ENCODE data around the gene SEMA5A.

The SEMA5A gene

GRCh38 chr5:9494301-9494700 lies 51.6 kb downstream of the SEMA5A start:
- DNase-seq (ENCODE audit: insufficient read length, low spot score) (no peak), FAIRE-seq (no peak)
- TF ChIP-seq CTCF (IDR thresholded peaks at IDR 0.05; ENCODE audit: insufficient read depth, missing control alignments): no peak

DNA sequence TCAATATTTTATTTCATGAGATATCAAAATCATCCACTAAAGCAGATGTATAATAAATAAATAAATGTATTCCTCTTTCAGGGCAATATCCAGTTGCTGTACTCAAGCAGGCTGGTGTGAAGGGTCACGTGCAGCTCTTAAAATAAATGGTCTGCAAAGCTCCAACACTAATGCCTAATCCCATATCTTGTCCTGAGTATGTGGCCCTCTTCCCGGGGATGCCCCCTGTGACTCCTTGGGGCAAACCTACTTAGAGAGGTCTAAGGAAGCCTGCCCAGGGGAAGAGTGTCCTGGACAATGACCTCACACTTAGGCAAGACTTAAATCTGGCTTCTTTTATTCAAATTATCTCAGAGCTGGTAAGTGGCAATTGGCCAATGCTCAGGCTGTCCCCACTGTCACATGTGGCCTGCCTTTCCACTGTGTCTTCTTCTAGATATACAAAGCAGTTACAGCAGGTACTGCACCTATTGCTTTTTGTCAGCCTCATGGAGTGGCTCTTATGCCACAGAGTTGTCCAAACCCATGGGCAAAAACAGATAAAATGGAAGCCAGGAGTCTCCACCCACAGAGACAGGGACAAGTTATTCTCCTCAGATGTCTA lies 55.3 kb downstream of the SEMA5A start:
- TF ChIP-seq CTCF (IDR thresholded peaks at IDR 0.05; ENCODE audit: insufficient read depth, missing control alignments): no peak
- DNase-seq (ENCODE audit: insufficient read length, low spot score): no peak
- FAIRE-seq: no peak

DNA sequence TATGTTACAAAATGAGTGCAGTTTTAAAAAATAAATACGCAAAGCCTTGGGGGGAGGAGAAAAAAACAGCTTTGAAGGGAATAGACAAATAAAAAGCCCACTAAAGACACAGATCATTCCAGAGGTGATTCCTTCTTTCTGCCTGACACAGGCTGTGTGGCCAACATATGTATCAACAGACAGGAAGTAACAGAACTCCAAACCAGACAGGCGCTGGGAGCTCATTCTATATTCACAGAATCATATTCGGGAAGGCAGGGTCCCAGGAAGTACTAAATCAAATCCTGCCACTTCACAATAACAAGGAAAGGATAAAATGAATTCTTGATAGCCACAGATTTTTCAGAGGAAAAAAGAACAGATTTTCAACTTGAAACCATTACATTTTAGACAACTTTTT lies 62.1 kb downstream of the SEMA5A start:
- FAIRE-seq (no peak), DNase-seq (ENCODE audit: insufficient read length, low spot score) (no peak)
- TF ChIP-seq CTCF (IDR thresholded peaks at IDR 0.05; ENCODE audit: insufficient read depth, missing control alignments): no peak

GRCh38 chr5:9483243-9483642 lies 62.6 kb downstream of the SEMA5A start:
- DNase-seq (ENCODE audit: insufficient read length, low spot score) (no peak), FAIRE-seq (no peak)
- TF ChIP-seq CTCF (IDR thresholded peaks at IDR 0.05; ENCODE audit: insufficient read depth, missing control alignments): no peak

DNA sequence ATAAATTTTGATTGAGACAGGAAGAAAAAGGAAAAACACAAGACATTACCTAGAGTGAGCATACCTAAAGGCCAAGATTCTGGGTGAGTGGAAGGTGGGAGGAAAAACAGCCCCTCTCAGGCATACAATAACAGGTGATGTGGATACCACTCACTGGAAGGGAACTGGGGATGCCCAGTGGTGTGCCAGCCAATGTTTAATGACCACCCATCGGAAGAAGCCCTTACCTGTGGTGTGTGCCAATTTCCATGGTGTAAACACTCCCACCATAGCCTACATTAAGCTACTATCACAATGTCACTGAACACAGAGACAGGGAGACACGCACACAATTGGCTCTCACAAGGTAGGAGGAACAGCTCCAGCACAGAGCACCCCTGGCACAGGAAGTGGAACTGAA lies 63.5 kb downstream of the SEMA5A start:
- TF ChIP-seq CTCF (IDR thresholded peaks at IDR 0.05; ENCODE audit: insufficient read depth, missing control alignments): no peak
- FAIRE-seq: no peak
- no peak for DNase-seq (ENCODE audit: insufficient read length, low spot score)

GRCh38 chr5:9480499-9480898 lies 65.4 kb downstream of the SEMA5A start:
- no peak for TF ChIP-seq CTCF (IDR thresholded peaks at IDR 0.05; ENCODE audit: insufficient read depth, missing control alignments)

DNA sequence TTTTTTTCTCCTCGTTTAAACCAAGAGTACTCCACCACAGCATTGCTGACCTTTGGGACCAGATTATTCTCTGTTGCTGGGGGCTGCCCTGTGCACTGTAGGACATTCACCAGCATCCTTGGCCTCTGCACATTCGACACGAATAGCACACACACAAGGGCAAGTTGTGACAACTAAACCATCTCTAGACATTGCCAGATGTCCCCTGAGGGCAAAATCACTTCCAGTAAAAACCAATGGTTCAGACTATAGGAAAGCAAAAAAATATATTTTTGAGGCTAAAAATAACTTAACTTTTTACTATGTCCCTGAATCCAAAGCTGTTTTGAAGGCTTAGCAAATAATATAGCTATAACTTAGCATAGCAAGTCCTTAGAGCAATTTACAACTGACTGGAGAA lies 65.9 kb downstream of the SEMA5A start:
- FAIRE-seq (no peak), DNase-seq (ENCODE audit: insufficient read length, low spot score) (no peak)
- TF ChIP-seq CTCF (IDR thresholded peaks at IDR 0.05; ENCODE audit: insufficient read depth, missing control alignments): no peak

More at GRCh38 chr5:9480499-9480898, 65.4 kb downstream of the SEMA5A start:
- no peak for FAIRE-seq
- no peak for DNase-seq (ENCODE audit: insufficient read length, low spot score)

Data from D721Med (cell line).